ENCODE data around the gene SERF2.

SERF2 gene

DNA sequence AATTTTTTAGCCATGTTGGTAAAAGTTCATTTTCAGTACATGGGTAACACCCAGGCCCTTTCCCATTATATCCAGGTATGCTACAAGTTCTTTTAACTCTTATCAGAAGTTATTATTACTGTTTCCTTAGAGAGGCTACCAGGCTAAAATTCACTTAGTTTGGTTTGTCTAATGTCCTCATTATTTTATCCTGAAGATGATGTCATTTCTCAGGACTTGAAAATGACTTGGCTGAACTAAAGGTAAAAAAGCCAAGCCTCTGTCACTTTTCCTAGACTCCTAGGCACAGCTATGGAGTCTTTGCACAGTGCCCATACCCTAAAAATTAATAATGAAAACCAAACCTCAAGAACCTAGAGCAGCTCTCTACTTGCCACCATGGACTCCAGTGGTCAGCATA lies 19.5 kb upstream of the SERF2 start:
- Histone ChIP-seq H3K9ac (ENCODE audit: low read length) (no peak overlapping the region), H3K36me3 (ENCODE audit: control insufficient read depth, insufficient read depth, low read length) (peaks cover 67% of the 10 kb centered on the region), H3K9me3 (ENCODE audit: control insufficient read depth, insufficient read depth, low read depth, low read length) (no peaks in the 10 kb centered on the region), H3K27me3 (ENCODE audit: control insufficient read depth, insufficient read depth, low read length) (peaks cover 9% of the 10 kb centered on the region; the same call in 1 of the 2 replicates), H3K4me1 (ENCODE audit: control insufficient read depth, insufficient read depth, low read length) (peaks cover 5% of the 10 kb centered on the region; the same call in 1 of the 2 replicates), H3K27ac (ENCODE audit: low read depth, low read length) (no peak overlapping the region), H3K4me3 (ENCODE audit: low read depth, low read length) (no peak overlapping the region)

GRCh38 chr15:43774062-43774461 lies 18.1 kb upstream of the SERF2 start:
- peaks cover 5% of the 10 kb centered on the region; the same call in 1 of the 2 replicates for H3K4me1 ChIP-seq (ENCODE audit: control insufficient read depth, insufficient read depth, low read length)
- H3K4me3 ChIP-seq (ENCODE audit: low read depth, low read length) = no peak overlapping the region
- peaks cover 54% of the 10 kb centered on the region for H3K36me3 ChIP-seq (ENCODE audit: control insufficient read depth, insufficient read depth, low read length)
- H3K27ac ChIP-seq (ENCODE audit: low read depth, low read length) = no peak overlapping the region
- H3K9ac ChIP-seq (ENCODE audit: low read length) = no peak overlapping the region
- H3K9me3 ChIP-seq (ENCODE audit: control insufficient read depth, insufficient read depth, low read depth, low read length) = no peaks in the 10 kb centered on the region
- peaks cover 9% of the 10 kb centered on the region; the same call in 1 of the 2 replicates for H3K27me3 ChIP-seq (ENCODE audit: control insufficient read depth, insufficient read depth, low read length)

DNA sequence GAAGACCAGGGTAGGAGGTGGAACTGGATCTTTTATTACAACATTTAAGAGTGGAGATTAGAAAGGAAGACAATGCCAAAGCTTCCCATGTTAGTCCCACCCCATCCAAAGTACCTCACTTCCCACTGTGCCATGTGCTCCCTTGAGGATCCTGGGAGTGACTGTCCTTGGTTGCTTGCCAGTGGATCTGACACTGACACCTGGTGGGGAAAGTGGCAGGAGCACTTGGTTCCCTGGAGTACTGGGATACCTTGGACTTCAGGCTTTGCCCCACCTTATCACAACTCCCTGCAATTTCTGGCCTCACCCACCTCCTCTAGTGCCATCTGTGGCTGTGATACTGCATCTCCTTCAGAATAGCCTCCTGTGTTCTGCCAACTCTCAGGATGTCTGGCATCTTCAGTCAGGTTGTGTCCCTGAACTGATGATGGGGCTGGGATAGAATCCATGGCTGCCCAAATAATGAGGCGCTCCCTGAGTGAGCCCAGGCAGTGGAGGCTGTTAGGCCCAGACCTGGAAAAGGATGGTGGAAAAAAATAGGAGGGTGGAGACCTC lies 16.6 kb upstream of the SERF2 start:
- Histone ChIP-seq H3K9me3 (ENCODE audit: control insufficient read depth, insufficient read depth, low read depth, low read length) (no peaks in the 10 kb centered on the region), H3K4me1 (ENCODE audit: control insufficient read depth, insufficient read depth, low read length) (peaks cover 5% of the 10 kb centered on the region; the same call in 1 of the 2 replicates), H3K9ac (ENCODE audit: low read length) (peak overlapping the region; percentile 69), H3K27me3 (ENCODE audit: control insufficient read depth, insufficient read depth, low read length) (peaks cover 9% of the 10 kb centered on the region; the same call in 1 of the 2 replicates), H3K4me3 (ENCODE audit: low read depth, low read length) (peak overlapping the region; percentile 85), H3K36me3 (ENCODE audit: control insufficient read depth, insufficient read depth, low read length) (peaks cover 40% of the 10 kb centered on the region), H3K27ac (ENCODE audit: low read depth, low read length) (no peak overlapping the region)

GRCh38 chr15:43776101-43776717 lies 15.9 kb upstream of the SERF2 start:
- Histone ChIP-seq H3K9ac (ENCODE audit: low read length) (peak overlapping the region; percentile 69), H3K9me3 (ENCODE audit: control insufficient read depth, insufficient read depth, low read depth, low read length) (no peaks in the 10 kb centered on the region), H3K27ac (ENCODE audit: low read depth, low read length) (no peak overlapping the region), H3K36me3 (ENCODE audit: control insufficient read depth, insufficient read depth, low read length) (peaks cover 33% of the 10 kb centered on the region), H3K27me3 (ENCODE audit: control insufficient read depth, insufficient read depth, low read length) (peaks cover 9% of the 10 kb centered on the region; the same call in 1 of the 2 replicates), H3K4me1 (ENCODE audit: control insufficient read depth, insufficient read depth, low read length) (peaks cover 5% of the 10 kb centered on the region; the same call in 1 of the 2 replicates), H3K4me3 (ENCODE audit: low read depth, low read length) (peak overlapping the region; percentile 85)

- peak within 1 kb of the TSS; percentile 69 for H3K9ac ChIP-seq (ENCODE audit: low read length)
- no peaks in the 10 kb centered on the region for H3K9me3 ChIP-seq (ENCODE audit: control insufficient read depth, insufficient read depth, low read depth, low read length)
- peak within 1 kb of the TSS; percentile 85 for H3K4me3 ChIP-seq (ENCODE audit: low read depth, low read length)
- peaks cover 27% of the 10 kb centered on the region for H3K36me3 ChIP-seq (ENCODE audit: control insufficient read depth, insufficient read depth, low read length)
- H3K27me3 ChIP-seq (ENCODE audit: control insufficient read depth, insufficient read depth, low read length) = peaks cover 9% of the 10 kb centered on the region; the same call in 1 of the 2 replicates
- peaks cover 5% of the 10 kb centered on the region; the same call in 1 of the 2 replicates for H3K4me1 ChIP-seq (ENCODE audit: control insufficient read depth, insufficient read depth, low read length)
- H3K27ac ChIP-seq (ENCODE audit: low read depth, low read length) = no peak within 1 kb of the TSS
These were observed 15.3 kb upstream of the SERF2 start, which contains the start of gene ELL3 for GRCh38 chr15:43776718-43777266. Gene ELL3, minus strand, starts transcription at chr15:43776966. Its CDS starts 65 bp downstream, at chr15:43776901.

DNA sequence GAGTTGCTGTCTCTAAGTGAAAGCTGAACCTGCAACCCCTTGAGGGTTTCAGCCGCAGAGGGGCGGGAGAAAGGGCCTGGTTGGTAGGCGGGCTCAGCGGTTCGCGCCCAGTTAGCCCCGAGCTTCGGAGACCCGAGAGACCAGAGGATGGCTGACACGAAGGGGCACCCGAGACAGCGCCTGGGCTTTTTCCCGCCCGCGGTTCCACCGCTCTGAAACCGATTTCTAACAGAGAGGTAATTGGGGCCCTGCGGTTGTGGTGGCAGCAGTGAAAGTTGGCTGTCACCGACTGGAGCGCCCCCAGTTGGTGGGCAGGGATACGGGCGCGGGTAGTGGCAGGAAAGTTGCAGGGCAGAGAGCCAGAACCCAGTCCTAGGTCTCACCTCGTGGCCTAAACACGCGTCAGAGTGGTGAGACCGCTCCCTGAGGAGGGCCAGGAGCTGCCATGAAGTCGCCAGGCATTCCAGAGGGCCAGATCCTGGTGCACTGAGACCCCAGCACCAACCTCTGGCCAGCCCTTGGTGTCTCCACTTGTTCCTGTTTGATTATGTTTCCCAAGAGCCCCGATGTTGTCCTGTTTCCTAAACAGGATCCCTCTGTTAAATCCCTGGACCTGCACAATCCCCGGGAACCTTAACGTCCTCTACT lies 14.7 kb upstream of the SERF2 start:
- peaks cover 9% of the 10 kb centered on the region; the same call in 1 of the 2 replicates for H3K27me3 ChIP-seq (ENCODE audit: control insufficient read depth, insufficient read depth, low read length)
- H3K9ac ChIP-seq (ENCODE audit: low read length) = peak overlapping the region; percentile 61
- H3K9me3 ChIP-seq (ENCODE audit: control insufficient read depth, insufficient read depth, low read depth, low read length) = no peaks in the 10 kb centered on the region
- H3K36me3 ChIP-seq (ENCODE audit: control insufficient read depth, insufficient read depth, low read length) = peaks cover 21% of the 10 kb centered on the region
- H3K4me1 ChIP-seq (ENCODE audit: control insufficient read depth, insufficient read depth, low read length) = peaks cover 5% of the 10 kb centered on the region; the same call in 1 of the 2 replicates
- no peak overlapping the region for H3K27ac ChIP-seq (ENCODE audit: low read depth, low read length)
- peak overlapping the region; percentile 85 for H3K4me3 ChIP-seq (ENCODE audit: low read depth, low read length)

DNA sequence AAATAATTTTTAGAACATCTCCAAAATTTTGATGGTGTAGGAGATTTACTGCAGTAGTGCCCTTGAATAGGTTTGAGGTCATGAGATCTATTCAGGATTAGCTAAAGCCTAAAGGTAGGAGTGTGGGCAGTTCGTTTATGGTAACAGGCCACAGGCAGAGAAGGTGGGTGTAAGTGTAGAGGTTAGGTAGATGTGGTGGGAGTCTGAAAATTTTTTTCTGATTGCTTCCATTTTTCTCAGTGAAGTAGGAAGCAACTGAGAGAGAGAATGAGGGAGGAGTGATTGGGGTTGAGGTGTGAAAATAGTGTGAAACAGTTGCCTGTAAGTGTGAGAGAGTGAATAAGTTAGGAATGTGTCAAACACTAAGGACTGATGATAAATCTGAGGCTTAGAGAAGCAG lies 13.1 kb upstream of the SERF2 start:
- Histone ChIP-seq H3K36me3 (ENCODE audit: control insufficient read depth, insufficient read depth, low read length) (peaks cover 5% of the 10 kb centered on the region), H3K9ac (ENCODE audit: low read length) (no peak overlapping the region), H3K27me3 (ENCODE audit: control insufficient read depth, insufficient read depth, low read length) (peaks cover 9% of the 10 kb centered on the region; the same call in 1 of the 2 replicates), H3K4me3 (ENCODE audit: low read depth, low read length) (no peak overlapping the region), H3K27ac (ENCODE audit: low read depth, low read length) (no peak overlapping the region), H3K9me3 (ENCODE audit: control insufficient read depth, insufficient read depth, low read depth, low read length) (no peaks in the 10 kb centered on the region), H3K4me1 (ENCODE audit: control insufficient read depth, insufficient read depth, low read length) (peaks cover 5% of the 10 kb centered on the region; the same call in 1 of the 2 replicates)

DNA sequence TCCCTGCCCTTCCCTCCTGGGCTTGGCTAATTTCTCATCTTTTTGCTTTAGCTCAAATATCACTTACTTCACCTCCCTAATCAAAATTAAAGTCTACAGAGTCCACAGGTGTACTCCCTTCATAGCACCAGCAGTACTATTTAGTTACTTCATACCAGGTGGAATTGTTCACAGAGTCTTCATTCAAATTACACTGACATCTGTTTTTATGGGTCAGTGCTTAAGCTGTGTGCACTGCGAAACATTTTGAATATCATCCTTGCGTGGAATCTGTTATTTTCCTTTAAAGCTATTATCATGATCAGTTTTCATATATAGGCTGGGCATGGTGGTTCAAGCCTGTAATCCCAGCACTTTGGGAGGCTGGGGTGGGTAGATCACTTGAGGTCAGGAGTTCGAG lies 2.7 kb upstream of the SERF2 start:
- H3K9me3 ChIP-seq (ENCODE audit: control insufficient read depth, insufficient read depth, low read depth, low read length) = no peaks in the 10 kb centered on the region
- H3K27ac ChIP-seq (ENCODE audit: low read depth, low read length) = no peak overlapping the region
- no peak overlapping the region for H3K9ac ChIP-seq (ENCODE audit: low read length)
- peaks cover 12% of the 10 kb centered on the region for H3K36me3 ChIP-seq (ENCODE audit: control insufficient read depth, insufficient read depth, low read length)
- no peaks in the 10 kb centered on the region for H3K27me3 ChIP-seq (ENCODE audit: control insufficient read depth, insufficient read depth, low read length)
- no peak overlapping the region for H3K4me3 ChIP-seq (ENCODE audit: low read depth, low read length)
- H3K4me1 ChIP-seq (ENCODE audit: control insufficient read depth, insufficient read depth, low read length) = peaks cover 14% of the 10 kb centered on the region

DNA sequence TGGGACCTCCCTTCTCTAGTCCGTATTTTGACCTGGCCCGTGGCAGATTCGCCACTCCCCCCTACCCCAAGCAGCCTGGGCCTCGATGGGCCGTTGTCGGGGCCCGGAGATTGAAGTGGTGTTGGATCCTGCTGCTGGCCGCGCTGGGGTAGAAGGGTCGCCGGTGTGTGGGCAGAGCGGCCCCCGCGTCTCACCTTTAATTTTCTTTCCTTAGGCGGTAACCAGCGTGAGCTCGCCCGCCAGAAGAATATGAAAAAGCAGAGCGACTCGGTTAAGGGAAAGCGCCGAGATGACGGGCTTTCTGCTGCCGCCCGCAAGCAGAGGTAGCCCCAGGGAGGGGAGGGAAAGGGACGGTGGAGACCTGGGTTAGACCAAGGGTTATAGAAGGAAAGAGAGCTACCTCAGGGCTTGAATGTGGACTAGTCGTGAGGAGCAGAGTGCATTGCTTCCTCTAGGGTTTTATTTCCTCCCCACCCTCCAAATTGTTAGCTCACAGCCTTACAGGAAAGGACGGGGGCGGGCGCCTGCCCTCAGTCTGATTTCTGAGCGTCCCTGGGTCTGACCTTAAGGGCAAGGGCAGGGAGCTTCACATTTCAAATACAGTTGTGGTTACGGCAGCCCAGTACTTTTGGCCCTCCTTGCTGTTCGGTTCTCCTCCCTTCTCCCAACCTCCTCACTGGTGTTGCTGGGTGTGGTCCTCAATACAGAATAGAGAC lies 799 bp downstream of the SERF2 start:
- peak overlapping the region; percentile 83 for H3K4me3 ChIP-seq (ENCODE audit: low read depth, low read length)
- no peaks in the 10 kb centered on the region for H3K9me3 ChIP-seq (ENCODE audit: control insufficient read depth, insufficient read depth, low read depth, low read length)
- no peaks in the 10 kb centered on the region for H3K27me3 ChIP-seq (ENCODE audit: control insufficient read depth, insufficient read depth, low read length)
- H3K36me3 ChIP-seq (ENCODE audit: control insufficient read depth, insufficient read depth, low read length) = peaks cover 40% of the 10 kb centered on the region
- peaks cover 33% of the 10 kb centered on the region for H3K4me1 ChIP-seq (ENCODE audit: control insufficient read depth, insufficient read depth, low read length)
- peak overlapping the region; percentile 94 for H3K9ac ChIP-seq (ENCODE audit: low read length)
- peak overlapping the region; percentile 91 for H3K27ac ChIP-seq (ENCODE audit: low read depth, low read length)

GRCh38 chr15:43793647-43794046 lies 1.5 kb downstream of the SERF2 start:
- H3K27me3 ChIP-seq (ENCODE audit: control insufficient read depth, insufficient read depth, low read length) = no peaks in the 10 kb centered on the region
- no peak overlapping the region for H3K27ac ChIP-seq (ENCODE audit: low read depth, low read length)
- peak overlapping the region; percentile 83 for H3K4me3 ChIP-seq (ENCODE audit: low read depth, low read length)
- peak overlapping the region; percentile 94 for H3K9ac ChIP-seq (ENCODE audit: low read length)
- peaks cover 33% of the 10 kb centered on the region for H3K4me1 ChIP-seq (ENCODE audit: control insufficient read depth, insufficient read depth, low read length)
- H3K36me3 ChIP-seq (ENCODE audit: control insufficient read depth, insufficient read depth, low read length) = peaks cover 43% of the 10 kb centered on the region
- no peaks in the 10 kb centered on the region for H3K9me3 ChIP-seq (ENCODE audit: control insufficient read depth, insufficient read depth, low read depth, low read length)
